Stimulated activated effector memory CD8-positive, alpha-beta T cell treated with anti-CD3 and anti-CD28 coated beads, Interleukin-12 subunit alpha, Interleukin-12 subunit beta, amount 100 ng/mL, for 72 hours (primary cell): ENCODE data around the gene HNRNPUL1.
"Not testable (repeated sequence)": the region's sequence is repeated elsewhere in the genome, so short reads cannot be mapped to it uniquely, and the experiment has no call there.

ENCODE experiments used
- ATAC-seq: fragments of 150-1000 bp; cut with Tn5 transposase; 2 replicates; pipeline ENCODE4 v1.10.0; 2021
- DNase-seq, 2 donors: peaks; one replicate each; pipeline ENCODE4 v3.0.0; 2021 to 2022; ENCODE audit warnings: low spot score in 2 of 2
- H3K27ac Mint-ChIP-seq: one replicate; pipeline ENCODE4 v1.8.0; 2022; ENCODE audit warnings: mild to moderate bottlenecking, mixed read lengths
- H3K36me3 Mint-ChIP-seq: one replicate; pipeline ENCODE4 v1.8.0; 2022; ENCODE audit warnings: mild to moderate bottlenecking, mixed read lengths
- H3K4me1 Mint-ChIP-seq: one replicate; pipeline ENCODE4 v1.8.0; 2022; ENCODE audit warnings: mixed read lengths
- H3K4me3 Mint-ChIP-seq: one replicate; pipeline ENCODE4 v1.8.0; 2022; ENCODE audit warnings: mild to moderate bottlenecking, mixed read lengths
- H3K9me3 Mint-ChIP-seq: one replicate; pipeline ENCODE4 v1.8.0; 2022; ENCODE audit warnings: mixed read lengths

Gene HNRNPUL1

DNA sequence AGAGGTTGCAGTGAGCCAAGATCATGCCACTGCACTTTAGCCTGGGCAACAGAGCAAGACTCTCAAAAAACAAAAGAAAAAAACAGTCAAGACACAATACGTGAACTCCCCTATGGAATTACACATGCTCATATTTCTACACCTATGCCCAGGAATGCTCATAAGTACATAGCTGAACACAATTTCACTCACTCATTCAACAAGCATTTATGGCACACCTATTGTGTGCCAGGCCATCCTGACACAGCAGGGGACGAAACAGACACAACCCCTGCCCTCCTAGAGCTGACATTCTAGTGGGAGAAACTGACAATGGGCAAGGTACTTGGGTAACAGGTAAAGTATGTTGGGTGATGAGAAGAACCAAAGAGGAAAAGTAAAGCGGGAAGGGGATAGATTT is 35.7 kb upstream of the HNRNPUL1 start:
- DNase-seq (no peak), ATAC-seq (no peak)
- H3K4me1 Mint-ChIP-seq: peaks cover 27% of the 10 kb centered on the region
- no peak overlapping the region for H3K4me3 Mint-ChIP-seq
- H3K36me3 Mint-ChIP-seq: peaks cover 5% of the 10 kb centered on the region
- H3K9me3 Mint-ChIP-seq: no peaks in the 10 kb centered on the region
- no peak overlapping the region for H3K27ac Mint-ChIP-seq

DNA sequence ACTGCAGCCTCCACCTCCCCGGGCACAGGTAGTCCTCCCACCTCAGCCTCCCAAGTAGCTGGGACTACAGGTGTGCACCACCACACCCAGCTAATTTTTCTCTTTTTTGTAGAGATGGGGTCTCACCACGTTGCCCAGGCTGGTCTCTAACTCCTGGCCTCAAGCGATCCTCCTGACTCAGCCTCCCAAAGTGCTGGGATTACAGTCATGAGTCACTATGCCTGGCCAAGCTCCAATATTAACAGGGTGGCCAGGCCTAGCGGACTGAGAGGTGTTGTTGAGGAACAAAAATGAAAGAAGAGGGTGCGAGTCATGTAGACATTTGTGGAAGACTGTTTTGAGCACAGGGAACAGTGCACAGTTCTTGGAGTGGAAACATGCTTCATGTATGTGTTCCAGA is 34.8 kb upstream of the HNRNPUL1 start:
- H3K27ac Mint-ChIP-seq, ATAC-seq, H3K36me3 Mint-ChIP-seq, H3K9me3 Mint-ChIP-seq, DNase-seq, H3K4me3 Mint-ChIP-seq: not testable (repeated sequence)
- peaks cover 18% of the 10 kb centered on the region for H3K4me1 Mint-ChIP-seq

DNA sequence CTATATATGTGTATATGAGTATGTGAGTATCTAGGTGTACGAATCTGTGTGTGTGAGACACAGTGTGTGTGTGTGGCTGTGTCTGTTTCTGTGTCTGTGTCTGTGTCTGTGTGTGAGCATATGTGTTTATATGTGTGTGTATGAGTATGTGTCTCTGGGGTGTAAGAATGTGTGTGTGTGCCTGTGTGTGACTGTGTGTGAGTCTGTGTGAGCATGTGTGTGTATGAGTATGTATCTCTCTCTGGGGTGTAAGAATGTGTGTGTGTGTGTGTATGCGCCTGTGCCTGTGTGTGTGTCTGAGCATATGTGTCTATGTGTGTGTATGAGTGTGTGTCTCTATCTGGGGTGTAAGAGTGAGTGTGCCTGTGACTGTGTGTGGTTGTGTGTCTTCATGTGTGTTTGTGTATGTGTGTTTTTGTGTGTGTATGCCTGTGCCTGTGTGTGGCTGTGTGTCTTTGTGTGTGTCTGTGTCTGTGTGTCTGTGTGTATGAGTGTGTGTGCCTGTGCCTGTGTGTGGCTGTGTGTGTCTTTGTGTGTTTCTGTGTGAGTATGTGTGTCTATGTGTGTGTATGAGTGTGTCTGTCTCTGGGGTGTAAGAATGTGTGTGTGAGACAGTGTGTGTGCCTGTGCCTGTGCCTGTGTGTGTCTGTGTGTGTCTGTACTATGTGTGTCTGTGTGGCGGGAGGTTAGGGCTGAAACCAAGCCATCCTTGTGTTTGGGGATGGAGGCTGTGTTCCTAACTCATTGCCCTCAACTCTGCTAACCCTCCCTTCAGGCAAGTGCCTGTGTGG is 33.9 kb upstream of the HNRNPUL1 start:
- ATAC-seq: no peak
- DNase-seq: no peak
- peaks cover 5% of the 10 kb centered on the region for H3K36me3 Mint-ChIP-seq
- H3K4me1 Mint-ChIP-seq: peaks cover 17% of the 10 kb centered on the region
- no peak overlapping the region for H3K4me3 Mint-ChIP-seq
- H3K9me3 Mint-ChIP-seq: no peaks in the 10 kb centered on the region
- H3K27ac Mint-ChIP-seq: no peak overlapping the region

DNA sequence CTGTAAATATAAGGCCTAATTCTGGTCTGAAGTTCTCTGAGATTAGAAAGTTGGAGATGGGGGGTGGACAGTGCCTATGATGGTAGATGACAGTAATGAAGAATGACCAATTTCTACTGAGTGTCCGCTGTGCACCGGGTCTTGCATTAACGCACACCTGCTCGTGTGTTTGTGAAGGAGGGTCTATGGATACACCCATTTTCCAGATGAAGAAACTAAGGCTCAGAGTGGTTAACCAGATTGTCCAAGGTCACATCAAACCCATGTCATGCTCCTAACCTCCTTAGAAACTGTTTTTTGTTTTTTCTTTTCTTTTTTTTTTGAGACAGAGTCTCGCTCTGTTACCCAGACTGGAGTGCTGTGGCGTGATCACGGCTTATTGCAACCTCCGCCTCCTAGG is 31.5 kb upstream of the HNRNPUL1 start:
- Mint-ChIP-seq H3K9me3 (no peaks in the 10 kb centered on the region), H3K4me3 (no peak overlapping the region), H3K4me1 (no peaks in the 10 kb centered on the region), H3K27ac (no peak overlapping the region), H3K36me3 (no peaks in the 10 kb centered on the region)
- ATAC-seq (no peak), DNase-seq (no peak)

DNA sequence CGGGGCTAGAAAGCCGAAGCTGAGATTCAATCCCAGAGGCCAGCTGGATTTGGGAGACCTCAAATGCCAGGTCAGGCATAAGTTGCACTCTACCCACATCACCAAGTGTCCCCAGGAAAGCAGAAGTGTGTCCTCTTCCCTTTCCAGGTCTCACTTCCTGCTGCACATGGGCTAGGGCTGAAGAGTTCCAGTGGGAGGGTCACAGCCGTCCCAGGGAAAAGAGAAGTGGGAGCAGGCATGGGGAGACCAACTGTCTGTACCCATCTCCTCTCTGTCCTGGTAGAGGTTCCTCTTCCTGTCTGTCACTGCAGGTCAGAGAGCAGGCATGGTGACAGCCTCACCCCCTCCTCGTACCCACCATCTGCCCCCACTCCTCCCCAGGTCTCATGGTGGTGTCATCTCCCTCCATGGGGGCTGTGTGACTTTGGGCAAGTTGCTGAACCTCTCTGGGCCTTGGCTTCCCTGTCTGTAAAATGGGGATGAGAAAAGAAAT is 30.4 kb upstream of the HNRNPUL1 start:
- H3K4me3 Mint-ChIP-seq: no peak overlapping the region
- ATAC-seq: no peak
- no peak overlapping the region for H3K27ac Mint-ChIP-seq
- no peaks in the 10 kb centered on the region for H3K9me3 Mint-ChIP-seq
- no peak for DNase-seq
- no peaks in the 10 kb centered on the region for H3K36me3 Mint-ChIP-seq
- H3K4me1 Mint-ChIP-seq: no peaks in the 10 kb centered on the region

DNA sequence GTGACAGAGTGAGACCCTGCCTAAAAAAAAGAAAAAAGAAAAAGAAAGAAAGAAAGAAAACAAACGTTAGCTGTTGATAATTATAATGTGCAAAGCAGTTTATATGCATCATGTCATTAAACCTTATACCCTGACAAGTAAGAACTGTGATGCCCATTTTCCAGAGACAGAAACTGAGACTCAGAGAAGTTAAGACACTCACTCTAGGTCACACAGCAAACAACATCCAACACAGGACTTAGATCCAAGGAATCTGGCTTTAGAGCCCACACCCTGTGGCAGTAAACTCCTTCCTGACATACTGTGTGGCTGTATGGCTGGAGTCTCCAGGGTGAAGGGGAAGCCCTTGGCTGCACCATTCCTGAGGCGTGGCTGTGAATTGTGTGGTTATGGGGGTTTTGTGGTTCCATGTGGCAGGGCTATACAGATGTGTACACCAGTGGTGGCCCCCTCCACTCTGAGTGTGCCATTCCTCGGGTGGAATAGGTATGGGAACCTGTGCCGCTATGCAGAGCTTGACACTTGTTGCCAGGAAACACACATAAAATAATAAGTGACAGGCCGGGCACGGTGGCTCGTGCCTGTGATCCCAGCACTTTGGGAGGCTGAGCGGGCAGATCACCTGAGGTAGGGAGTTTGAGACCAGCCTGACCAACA is 29.5 kb upstream of the HNRNPUL1 start:
- DNase-seq: no peak
- Mint-ChIP-seq H3K36me3 (no peaks in the 10 kb centered on the region), H3K4me3 (no peak overlapping the region), H3K9me3 (no peaks in the 10 kb centered on the region), H3K4me1 (no peaks in the 10 kb centered on the region), H3K27ac (no peak overlapping the region)
- ATAC-seq: no peak

DNA sequence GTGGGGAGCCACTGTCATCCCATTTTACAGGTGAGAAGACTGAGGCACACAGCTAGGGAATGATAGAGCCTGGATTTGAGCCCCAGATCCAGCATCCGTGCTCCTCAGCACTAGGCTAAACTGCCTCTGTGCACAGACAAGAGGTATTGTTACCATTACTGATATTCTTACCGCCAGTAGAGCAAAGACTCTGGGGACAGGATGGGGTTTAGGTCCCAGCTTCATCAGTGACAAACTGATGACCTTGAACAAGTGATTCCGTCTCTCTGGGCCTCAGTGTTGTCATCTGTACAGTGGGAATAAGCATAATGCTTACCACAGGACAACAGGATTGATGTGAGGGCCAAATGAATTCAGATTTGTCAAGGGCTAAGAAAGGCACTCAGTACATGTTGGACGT is 28.7 kb upstream of the HNRNPUL1 start:
- Mint-ChIP-seq H3K4me3 (no peak overlapping the region), H3K9me3 (no peaks in the 10 kb centered on the region), H3K36me3 (no peaks in the 10 kb centered on the region), H3K4me1 (no peaks in the 10 kb centered on the region), H3K27ac (no peak overlapping the region)
- ATAC-seq (no peak), DNase-seq (no peak)

DNA sequence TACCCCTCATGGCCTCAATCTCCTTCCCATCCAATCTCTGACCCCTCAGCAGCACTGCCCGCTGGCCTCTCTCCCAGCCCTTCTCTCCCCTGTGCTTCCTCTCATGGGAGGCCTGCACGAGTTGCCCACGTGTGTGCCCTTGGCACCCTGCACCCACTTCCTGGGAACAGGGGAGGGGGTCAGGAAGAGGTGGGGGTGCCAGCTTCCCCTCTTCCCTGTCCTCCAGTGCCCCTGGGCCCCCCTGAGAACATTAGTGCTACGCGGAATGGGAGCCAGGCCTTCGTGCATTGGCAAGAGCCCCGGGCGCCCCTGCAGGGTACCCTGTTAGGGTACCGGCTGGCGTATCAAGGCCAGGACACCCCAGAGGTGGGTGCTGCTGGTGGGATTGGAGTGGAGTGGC is 25.9 kb upstream of the HNRNPUL1 start:
- H3K4me1 Mint-ChIP-seq: no peaks in the 10 kb centered on the region
- DNase-seq (no peak), ATAC-seq (no peak)
- H3K4me3 Mint-ChIP-seq: no peak overlapping the region
- no peaks in the 10 kb centered on the region for H3K36me3 Mint-ChIP-seq
- peak overlapping the region; percentile 56 for H3K27ac Mint-ChIP-seq
- H3K9me3 Mint-ChIP-seq: no peaks in the 10 kb centered on the region

DNA sequence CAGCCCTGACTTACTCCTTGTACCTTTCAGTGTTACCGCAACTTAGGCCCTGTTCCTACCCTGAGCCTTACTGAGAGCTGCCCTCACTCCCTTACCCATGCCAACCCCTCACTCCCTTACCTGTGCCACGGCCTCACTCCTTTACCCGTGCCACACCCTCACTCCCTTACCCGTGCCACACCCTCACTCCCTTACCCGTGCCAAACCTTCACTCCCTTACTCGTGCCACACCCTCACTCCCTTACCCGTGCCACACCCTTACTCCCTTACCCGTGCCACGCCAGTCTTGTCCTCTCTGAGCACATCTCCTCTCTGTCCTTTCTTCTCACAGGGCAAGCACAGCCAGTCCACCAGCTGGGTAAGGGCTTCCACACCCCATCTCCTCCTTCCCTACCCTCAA is 24.8 kb upstream of the HNRNPUL1 start:
- H3K9me3 Mint-ChIP-seq: no peaks in the 10 kb centered on the region
- no peak overlapping the region for H3K27ac Mint-ChIP-seq
- ATAC-seq: no peak
- DNase-seq: no peak
- no peaks in the 10 kb centered on the region for H3K4me1 Mint-ChIP-seq
- no peak overlapping the region for H3K4me3 Mint-ChIP-seq
- H3K36me3 Mint-ChIP-seq: no peaks in the 10 kb centered on the region

DNA sequence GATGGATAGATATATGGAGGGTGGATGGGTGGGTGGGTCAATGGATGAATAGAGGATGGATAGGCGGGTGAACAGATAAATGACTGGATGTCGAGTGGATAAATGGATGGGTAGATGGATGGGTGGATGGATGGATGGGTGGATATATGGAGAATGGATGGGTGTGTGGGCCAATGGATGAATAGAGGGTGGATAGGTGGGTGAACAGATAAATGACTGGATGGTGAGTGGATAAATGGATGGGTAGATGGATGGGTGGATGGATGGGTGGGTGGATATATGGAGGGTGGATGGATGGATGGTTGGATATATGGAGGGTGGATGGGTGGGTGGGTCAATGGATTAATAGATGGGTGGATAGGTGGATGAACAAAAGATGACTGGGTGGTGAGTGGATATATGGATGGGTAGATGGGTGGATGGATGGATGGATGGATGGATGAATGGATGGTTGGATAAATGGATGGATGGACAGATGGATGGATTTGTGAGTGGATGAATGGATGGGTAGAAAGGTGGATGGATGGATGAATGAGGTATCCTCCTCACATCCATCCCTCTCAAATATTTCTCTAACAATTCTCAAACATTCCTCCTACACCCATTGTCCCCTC is 24.1 kb upstream of the HNRNPUL1 start:
- no peak for DNase-seq
- no peak overlapping the region for H3K4me3 Mint-ChIP-seq
- no peak overlapping the region for H3K27ac Mint-ChIP-seq
- no peaks in the 10 kb centered on the region for H3K4me1 Mint-ChIP-seq
- no peaks in the 10 kb centered on the region for H3K36me3 Mint-ChIP-seq
- H3K9me3 Mint-ChIP-seq: no peaks in the 10 kb centered on the region
- no peak for ATAC-seq

DNA sequence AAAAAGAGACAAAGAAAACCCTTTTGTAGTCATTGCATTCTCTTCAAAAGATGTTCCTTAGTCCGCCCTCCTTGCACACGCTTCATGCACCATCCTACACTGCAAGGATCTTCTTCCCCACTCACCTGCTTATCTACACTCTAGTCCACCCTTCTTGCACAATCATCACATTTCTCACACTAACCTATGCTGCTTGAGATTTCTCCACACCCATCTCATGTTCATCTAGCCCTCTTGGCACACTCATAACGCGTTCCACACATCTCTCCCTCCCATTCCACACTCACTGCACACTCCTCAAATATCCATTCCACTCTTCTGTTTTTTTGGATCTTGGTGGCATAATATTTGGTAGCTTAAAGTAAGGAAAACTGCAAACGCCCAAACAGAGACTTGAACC is 22.3 kb upstream of the HNRNPUL1 start:
- Mint-ChIP-seq H3K36me3 (no peaks in the 10 kb centered on the region), H3K9me3 (no peaks in the 10 kb centered on the region), H3K4me3 (no peak overlapping the region), H3K27ac (no peak overlapping the region), H3K4me1 (no peaks in the 10 kb centered on the region)
- DNase-seq (no peak), ATAC-seq (no peak)

DNA sequence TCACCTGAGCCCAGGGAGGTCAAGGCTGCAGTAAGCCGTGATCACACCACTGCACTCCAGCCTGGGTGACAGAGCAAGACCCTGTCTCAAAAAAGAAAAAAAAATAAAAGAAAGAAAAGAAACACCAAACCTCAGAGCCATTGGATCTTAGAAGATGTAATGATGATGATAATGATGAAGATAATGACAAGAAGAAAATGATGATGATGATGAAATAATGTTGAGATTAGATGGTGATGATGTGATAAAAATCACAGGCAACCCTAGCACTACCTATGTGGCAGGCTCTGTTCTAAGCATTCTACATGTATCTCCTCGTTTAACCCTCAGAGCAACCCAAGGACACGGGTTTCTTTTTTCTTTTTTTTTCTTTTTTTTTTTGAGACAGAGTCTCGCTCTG is 20.1 kb upstream of the HNRNPUL1 start:
- ATAC-seq: no peak
- no peak overlapping the region for H3K27ac Mint-ChIP-seq

DNA sequence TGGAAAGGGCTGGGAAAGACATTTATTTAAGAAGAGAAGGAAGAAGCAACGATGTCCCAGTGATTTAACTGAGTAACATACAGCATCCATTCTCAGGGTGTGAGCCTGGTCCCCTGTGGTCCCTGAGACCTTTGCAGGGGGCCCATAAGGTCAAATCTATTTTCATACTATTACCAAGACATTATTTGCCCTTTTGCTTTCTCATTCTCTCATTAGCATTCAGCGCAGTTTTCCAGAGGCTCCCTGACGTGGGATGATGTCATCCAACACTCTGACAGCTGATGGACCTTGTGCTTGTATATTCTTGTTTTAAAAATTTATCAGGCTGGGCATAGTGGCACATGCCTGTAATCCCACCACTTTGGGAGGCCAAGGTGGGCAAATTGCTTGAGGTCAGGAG is 18.3 kb upstream of the HNRNPUL1 start:
- Mint-ChIP-seq H3K9me3 (no peaks in the 10 kb centered on the region), H3K27ac (no peak overlapping the region), H3K4me3 (no peak overlapping the region), H3K36me3 (no peaks in the 10 kb centered on the region), H3K4me1 (no peaks in the 10 kb centered on the region)
- ATAC-seq (no peak), DNase-seq (no peak)

More for the DNA sequence above, 20.1 kb upstream of the HNRNPUL1 start:
- DNase-seq: no peak
- Mint-ChIP-seq H3K4me1 (no peaks in the 10 kb centered on the region), H3K4me3 (no peak overlapping the region), H3K9me3 (no peaks in the 10 kb centered on the region), H3K36me3 (no peaks in the 10 kb centered on the region)

DNA sequence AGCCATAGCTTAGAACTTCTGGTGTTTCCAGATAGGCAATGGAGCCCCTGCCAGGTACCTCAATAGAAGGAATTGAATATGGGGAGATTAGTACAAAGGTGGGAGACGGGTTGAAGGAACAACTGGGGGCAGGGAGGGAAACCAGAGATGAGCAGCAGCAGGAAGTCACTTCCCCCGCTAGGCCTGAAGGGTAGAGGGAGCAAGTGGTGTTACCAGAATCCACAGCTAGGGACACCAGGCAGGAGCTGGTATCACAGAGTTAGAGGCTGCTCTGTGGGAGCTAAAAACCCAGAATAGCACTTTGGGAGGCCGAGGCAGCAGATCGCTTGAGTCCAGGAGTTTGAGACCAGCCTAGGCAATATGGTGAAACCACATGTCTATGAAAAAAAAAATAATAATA is 15.3 kb upstream of the HNRNPUL1 start:
- H3K4me1 Mint-ChIP-seq: no peaks in the 10 kb centered on the region
- H3K9me3 Mint-ChIP-seq: no peaks in the 10 kb centered on the region
- no peaks in the 10 kb centered on the region for H3K36me3 Mint-ChIP-seq
- no peak overlapping the region for H3K4me3 Mint-ChIP-seq
- DNase-seq: no peak
- no peak for ATAC-seq
- H3K27ac Mint-ChIP-seq: peak overlapping the region; percentile 70

DNA sequence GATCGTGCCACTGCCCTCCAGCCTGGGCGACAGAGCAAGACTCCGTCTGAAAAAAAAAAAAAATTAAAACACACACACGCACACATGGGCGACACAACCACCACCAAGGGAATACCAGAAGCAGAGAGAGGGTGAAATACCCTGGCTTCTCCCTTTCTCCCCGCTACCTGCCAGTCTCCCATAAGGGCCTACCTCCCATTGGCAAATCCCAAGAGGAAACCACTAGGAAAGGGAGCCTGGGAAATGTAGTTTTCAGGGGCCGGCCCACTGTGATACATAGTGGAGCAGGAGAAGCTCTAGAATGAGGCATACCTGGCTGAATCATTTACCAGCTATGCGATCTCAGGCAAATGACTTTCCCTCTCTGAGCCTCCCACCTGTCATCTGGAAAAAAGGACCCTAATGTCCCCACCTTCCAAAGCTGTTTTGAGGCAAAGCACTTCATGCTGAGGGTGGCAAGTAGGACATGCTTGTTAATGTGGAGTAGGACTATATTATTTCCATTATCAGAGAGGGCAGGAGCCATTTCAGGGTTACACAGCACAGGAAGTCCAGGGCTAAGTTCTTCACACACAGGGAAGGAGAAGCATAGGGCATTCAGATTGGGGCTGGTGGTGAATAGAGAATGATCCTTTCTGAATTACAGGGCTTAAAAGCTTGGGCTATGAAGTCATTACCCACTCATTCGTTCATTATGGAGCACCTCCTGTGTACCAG is 14.3 kb upstream of the HNRNPUL1 start:
- ATAC-seq (no peak), DNase-seq (no peak)
- no peaks in the 10 kb centered on the region for H3K36me3 Mint-ChIP-seq
- no peak overlapping the region for H3K4me3 Mint-ChIP-seq
- H3K4me1 Mint-ChIP-seq: no peaks in the 10 kb centered on the region
- no peak overlapping the region for H3K27ac Mint-ChIP-seq
- H3K9me3 Mint-ChIP-seq: no peaks in the 10 kb centered on the region
